ENCODE results near the gene SIT1.

- no peak for TF ChIP-seq REST (IDR thresholded peaks at IDR 0.05; ENCODE audit: insufficient read depth in 1 of 2, low read depth in 2 of 2, low read length in 2 of 2)
- no peak for TF ChIP-seq TAF1 (IDR thresholded peaks at IDR 0.05; ENCODE audit: borderline replicate concordance, insufficient read depth, low read length)
- no peak for TF ChIP-seq POLR2AphosphoS5 (IDR thresholded peaks at IDR 0.05; ENCODE audit: low read depth, low read length)
- TF ChIP-seq SIN3A (IDR thresholded peaks at IDR 0.05; ENCODE audit: borderline replicate concordance, insufficient read depth, low read length), result no peak
- TF ChIP-seq FOXP2 (optimal IDR thresholded peaks at IDR 0.05; ENCODE audit: borderline replicate concordance, extremely low read depth, extremely low read length, insufficient read depth), result no peak
These were observed 34.2 kb upstream of the SIT1 start for GRCh38 chr9:35684921-35685320.
